GM06990 (cell line): ENCODE data around the gene EXD3.

ENCODE experiments used
- DNase-seq: peaks from one replicate; pipeline ENCODE4 v3.0.0-alpha.2; 2011; ENCODE audit not compliant: insufficient read length; ENCODE audit errors: extremely low read depth
- H3K27me3 ChIP-seq: replicated peaks from 2 replicates; pipeline ENCODE4 v1.6.0; 2011; ENCODE audit warnings: low read length; ENCODE audit not compliant: control insufficient read depth, insufficient read depth
- H3K36me3 ChIP-seq: 2 replicates; pipeline ENCODE4 v1.5.1; 2011; ENCODE audit warnings: low read length; ENCODE audit not compliant: control insufficient read depth, insufficient read depth
- H3K4me3 ChIP-seq: replicated peaks from 2 replicates; pipeline ENCODE4 v1.5.1; 2011; ENCODE audit warnings: low read depth, mild to moderate bottlenecking, control low read depth, low read length
- TF ChIP-seq, protein P1 (sequence below): IDR thresholded peaks from 2 replicates; pipeline ENCODE4 v1.5.1; 2011; ENCODE audit warnings: low read length, control low read depth, mild to moderate bottlenecking, inconsistent platforms; ENCODE audit not compliant: insufficient read depth, poor library complexity, severe bottlenecking

The EXD3 gene

DNA sequence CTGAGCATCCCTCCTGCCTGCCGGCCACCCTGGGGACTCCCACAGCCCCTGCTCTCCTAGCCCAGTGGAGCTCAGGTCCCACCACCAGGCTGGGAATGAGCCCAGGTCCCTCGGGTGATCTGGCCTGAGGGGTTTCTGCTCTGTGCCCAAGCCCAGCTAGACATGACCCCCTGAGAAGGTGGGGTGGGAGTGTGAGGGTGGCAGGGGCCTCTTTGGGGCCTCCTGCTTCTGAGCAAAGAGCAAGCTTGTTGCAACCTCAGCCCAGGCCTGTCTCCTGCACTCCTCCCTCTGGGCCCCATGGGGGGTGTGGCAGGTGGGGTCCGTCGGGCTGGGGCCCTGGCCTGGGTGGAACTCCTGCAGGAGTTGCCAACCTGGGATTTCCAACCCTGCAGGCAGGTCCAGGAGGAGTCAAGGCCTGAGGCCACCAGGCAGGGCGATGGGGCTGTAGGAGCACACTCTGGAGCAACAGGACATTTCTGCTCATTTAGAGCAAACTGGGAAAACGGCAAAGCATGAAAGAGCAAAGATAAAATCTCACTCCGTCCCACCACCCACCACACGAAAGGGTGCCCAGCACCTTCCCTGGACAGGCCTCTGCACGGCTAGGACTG lies 109.5 kb downstream of the EXD3 start:
- TF ChIP-seq, protein P1, sequence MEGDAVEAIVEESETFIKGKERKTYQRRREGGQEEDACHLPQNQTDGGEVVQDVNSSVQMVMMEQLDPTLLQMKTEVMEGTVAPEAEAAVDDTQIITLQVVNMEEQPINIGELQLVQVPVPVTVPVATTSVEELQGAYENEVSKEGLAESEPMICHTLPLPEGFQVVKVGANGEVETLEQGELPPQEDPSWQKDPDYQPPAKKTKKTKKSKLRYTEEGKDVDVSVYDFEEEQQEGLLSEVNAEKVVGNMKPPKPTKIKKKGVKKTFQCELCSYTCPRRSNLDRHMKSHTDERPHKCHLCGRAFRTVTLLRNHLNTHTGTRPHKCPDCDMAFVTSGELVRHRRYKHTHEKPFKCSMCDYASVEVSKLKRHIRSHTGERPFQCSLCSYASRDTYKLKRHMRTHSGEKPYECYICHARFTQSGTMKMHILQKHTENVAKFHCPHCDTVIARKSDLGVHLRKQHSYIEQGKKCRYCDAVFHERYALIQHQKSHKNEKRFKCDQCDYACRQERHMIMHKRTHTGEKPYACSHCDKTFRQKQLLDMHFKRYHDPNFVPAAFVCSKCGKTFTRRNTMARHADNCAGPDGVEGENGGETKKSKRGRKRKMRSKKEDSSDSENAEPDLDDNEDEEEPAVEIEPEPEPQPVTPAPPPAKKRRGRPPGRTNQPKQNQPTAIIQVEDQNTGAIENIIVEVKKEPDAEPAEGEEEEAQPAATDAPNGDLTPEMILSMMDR: no peak
- no peaks in the 10 kb centered on the region for H3K27me3 ChIP-seq
- H3K36me3 ChIP-seq: no peaks in the 10 kb centered on the region
- no peak for DNase-seq
- no peak overlapping the region for H3K4me3 ChIP-seq

DNA sequence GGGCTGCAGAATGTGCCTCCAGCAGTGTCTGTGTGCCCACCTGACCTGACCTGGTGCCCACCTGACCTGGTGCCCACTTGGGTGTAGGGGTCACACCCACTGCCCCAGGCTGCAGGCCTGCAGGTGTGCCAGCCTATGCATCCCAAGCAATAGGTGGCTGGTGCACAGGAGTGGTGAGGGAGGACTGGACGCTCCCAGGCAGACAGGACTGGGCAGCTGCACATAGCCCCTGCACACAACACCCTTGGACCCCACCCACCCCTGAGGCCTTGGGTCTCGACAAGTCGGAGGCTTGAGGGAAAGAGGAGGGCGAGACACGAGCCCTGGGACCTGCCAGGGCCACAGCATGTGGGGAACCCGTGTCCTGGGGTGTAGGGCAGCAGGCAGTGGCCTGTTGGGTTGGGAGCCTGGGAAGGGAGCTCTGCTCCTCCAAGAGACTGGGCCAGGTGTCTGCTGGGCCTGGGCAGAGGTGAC lies 110.1 kb downstream of the EXD3 start:
- DNase-seq: no peak
- Histone ChIP-seq H3K4me3 (no peak overlapping the region), H3K27me3 (no peaks in the 10 kb centered on the region), H3K36me3 (no peaks in the 10 kb centered on the region)
- TF ChIP-seq, protein P1: no peak

DNA sequence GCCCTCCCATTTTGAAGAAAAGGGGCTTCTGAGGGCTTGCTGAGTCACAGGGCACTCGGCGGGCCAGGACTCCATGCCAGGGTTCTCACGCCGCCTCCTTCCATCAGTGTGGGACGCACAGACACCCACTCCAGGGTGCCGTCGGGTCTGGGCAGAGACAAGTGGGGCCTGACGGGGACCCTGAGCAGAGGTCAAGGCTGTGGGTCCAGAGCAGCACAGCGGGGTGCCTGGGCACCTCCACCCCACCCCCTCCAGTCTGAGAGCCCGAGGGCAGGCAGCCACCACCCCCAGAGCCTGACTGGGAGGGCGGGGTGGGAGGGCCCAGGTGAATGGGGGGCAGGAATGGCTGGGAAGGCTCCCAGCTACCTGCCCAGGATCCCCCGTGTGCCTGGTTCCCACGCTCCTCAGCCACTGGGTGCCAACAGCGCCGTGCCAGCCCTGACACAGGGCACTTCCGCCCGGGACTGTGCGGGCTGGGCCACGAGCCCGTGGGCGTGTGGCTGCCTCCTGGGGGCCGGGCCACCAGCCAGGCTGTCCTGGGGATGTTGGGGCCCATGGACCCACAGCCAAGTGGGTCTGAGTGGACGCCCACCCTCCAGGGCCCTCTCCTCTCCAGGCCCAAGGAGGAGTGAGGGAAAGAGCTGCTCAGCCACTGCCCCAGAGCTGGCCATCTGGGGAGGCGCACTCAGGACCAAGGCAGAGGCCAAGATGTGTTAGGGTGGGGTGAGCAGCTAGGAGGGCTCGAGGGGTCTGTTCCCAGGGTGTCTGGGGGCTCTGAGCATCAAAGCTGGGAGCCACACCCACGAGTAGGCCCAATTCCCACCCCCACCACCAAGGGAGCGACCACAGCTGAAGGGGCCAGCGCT lies 110.7 kb downstream of the EXD3 start:
- Histone ChIP-seq H3K27me3 (no peaks in the 10 kb centered on the region), H3K36me3 (no peaks in the 10 kb centered on the region), H3K4me3 (no peak overlapping the region)
- TF ChIP-seq, protein P1: no peak
- no peak for DNase-seq

DNA sequence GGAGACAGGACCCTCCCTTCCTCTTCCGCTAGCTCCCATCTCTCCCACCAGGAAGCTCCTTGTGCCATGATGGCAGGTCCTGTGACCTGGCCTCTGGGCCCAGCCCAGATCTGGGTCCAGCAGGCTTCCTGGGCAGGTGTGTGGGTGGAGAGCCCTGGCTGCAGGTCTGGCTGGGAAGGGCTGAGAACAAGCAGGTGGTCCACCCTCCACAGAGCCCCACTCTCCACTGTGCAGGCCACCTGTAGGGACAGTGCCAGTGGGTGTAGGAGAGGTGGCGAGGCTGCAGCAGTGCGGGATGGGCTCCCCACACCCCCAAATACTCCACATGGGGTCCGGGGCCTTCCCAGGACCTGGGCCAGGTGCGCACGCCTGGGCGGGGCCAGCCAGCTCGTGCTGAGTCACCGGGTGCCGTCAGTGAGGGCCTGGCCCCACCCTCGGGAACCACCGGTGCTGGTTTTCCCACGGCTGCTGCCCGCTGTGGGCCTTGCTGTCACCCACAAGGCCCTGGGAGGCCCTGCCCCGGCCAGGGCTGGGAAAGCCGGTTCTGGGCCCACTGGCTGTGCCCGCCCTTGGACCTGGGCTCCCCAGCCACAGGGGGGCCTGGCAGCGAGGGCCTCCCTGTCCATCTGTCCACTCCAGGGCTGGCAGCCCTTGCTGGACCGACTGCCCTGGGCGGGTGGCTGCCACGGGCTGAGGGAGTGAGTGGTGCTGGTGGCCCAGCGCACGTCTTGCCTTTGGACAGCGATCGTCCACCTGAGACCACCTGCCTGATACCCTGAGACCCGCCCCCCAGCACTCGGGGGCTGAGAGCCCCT lies 111.6 kb downstream of the EXD3 start:
- Histone ChIP-seq H3K4me3 (no peak overlapping the region), H3K36me3 (no peaks in the 10 kb centered on the region), H3K27me3 (no peaks in the 10 kb centered on the region; the same call in 1 of the 2 replicates)
- TF ChIP-seq, protein P1: no peak
- peak; percentile 14 for DNase-seq

DNA sequence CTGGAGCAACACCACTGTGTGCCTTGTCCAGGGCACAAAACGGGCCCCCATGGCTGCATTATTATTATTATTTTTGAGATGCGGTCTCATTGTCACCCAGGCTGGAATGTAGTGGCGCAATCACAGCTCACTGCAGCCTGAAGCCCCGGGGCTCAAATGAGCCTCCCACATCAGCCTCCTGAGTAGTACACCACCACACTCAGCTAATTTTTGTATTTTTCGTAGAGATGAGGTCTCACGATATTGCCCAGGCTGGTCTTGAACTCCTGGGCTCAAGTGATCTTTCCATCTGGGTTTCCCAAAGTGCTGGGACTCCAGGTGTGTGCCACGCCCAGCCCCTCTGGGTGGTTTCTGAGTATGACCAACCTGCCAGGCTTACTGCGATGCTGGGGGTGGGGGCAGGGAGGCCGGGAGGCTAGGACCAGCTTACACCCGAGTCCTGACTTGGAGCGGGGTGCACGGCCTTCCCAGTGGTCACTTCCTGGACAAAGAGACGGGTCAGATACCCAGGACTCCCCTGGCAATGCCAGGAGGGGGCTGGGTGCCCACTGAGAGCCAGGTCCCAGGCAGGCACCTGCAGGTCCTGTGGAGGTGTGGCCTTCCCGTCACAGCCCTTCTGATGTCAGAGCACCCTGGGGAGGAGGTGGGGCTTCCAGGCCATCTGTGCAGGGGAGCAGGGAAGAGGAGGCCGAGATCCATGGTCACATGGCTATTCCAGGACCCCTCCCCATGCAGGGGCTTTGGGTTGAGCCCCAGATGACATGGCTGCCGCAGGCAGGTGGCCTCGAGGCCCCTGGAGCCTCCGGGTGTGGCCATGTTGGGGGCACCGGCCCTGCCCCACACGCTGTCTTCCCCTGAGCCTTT lies 112.5 kb downstream of the EXD3 start:
- DNase-seq: peak; percentile 7
- TF ChIP-seq, protein P1: no peak

More for the DNA sequence above, 112.5 kb downstream of the EXD3 start:
- Histone ChIP-seq H3K27me3 (no peaks in the 10 kb centered on the region; the same call in 1 of the 2 replicates), H3K36me3 (no peaks in the 10 kb centered on the region), H3K4me3 (no peak overlapping the region)
